GM12873 (cell line): Measurements from ENCODE around the gene HAND1.

Source experiments
- CTCF ChIP-seq: IDR thresholded peaks from 2 replicates; pipeline ENCODE4 v1.5.1; 2012; ENCODE audit warnings: low read depth, mild to moderate bottlenecking, moderate library complexity, low read length, control low read depth; ENCODE audit not compliant: insufficient read depth; ENCODE audit errors: missing control alignments

The HAND1 gene

GRCh38 chr5:154514331-154514730, 36.3 kb upstream of the HAND1 start:
- no peak for TF ChIP-seq CTCF

DNA sequence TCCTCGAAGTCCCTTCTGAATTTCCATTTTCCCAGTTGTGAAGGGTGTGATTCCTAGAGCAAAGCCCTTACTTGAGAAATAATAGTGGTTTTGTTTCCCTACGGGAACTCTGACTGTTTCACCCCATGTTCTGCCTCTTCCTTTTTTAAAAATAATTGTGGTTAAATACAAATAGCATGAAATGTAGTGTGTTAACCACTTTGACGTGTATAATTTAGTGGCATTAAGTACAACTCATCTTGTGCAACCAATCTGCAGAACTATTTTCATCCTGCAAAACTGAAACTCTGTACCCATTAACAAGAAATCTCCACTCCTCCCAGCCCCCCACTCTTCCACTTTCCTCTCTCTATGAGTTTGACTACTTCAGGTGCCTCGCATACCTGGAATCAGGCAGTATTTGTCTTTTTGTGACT, 35.6 kb upstream of the HAND1 start:
- no peak for TF ChIP-seq CTCF

GRCh38 chr5:154511984-154512383, 34.0 kb upstream of the HAND1 start:
- TF ChIP-seq CTCF: no peak

DNA sequence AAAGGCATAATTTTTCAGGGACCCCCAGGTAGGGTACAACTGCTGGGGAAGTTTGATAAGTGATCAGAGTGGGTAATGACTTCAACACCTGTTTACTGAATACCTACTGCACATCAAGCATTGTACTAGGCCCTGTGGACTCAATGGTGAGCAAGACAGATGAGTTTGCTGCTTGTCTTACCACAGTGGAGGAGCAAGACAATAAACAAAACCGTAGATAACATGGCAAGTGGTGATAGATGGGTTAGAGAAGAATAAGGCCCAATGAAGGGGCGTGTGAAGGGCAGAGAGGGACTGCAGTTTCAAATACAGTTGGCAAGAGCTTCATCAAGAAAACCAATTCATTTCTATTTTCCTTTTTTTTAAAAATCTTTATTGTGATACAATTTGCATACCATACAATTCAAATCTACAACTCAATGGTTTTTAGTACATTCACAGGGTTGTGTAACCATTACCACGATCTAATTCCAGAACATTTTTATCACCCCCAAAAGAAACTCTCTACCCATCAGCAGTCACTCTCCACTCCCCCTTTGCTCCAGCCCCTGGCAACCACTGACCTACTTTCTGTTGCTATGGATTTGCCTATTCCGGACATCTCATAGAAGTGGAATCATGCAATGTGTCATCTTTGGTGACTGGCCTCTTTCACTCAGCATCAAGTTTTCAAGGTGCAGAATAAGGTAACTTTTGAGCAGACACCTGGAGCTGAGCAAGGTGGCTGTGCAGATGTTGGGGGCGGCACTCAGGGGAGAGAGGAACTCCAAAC, 31.9 kb upstream of the HAND1 start:
- TF ChIP-seq CTCF: no peak

- TF ChIP-seq CTCF: no peak
Observed at GRCh38 chr5:154508114-154508513, 30.1 kb upstream of the HAND1 start.

DNA sequence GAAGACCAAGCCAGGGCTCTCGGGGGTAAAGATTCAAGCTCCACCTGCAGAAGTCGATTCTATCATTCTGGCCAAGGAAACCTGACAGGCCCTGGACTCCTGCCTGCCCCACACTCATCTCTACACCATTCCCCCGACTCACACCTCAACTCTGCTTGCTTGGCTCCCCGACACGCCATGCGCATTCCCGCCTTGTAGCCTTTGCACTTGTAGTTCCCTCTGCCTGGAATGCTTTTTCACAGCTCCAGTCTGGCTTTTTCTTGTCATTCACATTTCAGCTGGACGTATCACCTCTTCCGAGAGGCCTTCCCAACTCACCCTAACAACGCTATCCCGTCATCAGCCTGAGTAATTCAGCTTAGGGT, 28.7 kb upstream of the HAND1 start:
- no peak for TF ChIP-seq CTCF

DNA sequence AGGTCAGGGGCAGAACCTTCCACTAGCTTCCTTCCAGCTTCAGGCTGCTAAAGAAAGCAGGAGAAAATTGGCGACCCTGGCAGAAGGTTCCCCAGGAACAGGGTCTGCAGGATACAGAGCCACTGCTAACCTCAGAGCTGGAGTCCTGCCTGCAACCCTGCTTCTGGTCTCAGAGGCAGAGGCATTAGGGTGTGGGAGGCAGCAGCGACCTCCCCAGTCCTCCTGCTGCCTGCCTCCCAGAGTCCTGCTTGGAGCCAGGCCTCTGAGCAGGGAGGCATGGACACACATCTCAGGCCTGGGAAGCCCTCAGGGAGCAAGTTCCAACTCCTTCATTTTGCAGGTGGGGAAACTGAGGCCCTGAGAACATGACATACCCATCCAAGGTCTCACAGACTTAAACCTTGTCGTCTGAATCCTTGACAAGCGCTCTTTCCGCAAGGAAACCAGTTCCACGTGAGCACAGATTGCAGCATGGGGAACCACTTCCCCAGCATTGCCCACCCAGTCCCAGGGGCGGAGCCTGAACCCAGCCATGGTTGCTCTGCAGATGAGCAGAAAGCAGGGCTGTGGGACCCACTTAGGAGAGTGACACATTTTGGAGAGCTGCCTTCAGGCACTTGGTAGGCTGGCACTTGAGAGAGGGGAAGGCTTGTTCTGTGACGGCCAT, 28.2 kb upstream of the HAND1 start:
- no peak for TF ChIP-seq CTCF
